Measurements from ENCODE around the gene TAF6. TPM values are rescaled to one million over a fixed set of nuclear protein-coding genes. Genes with fewer than 3 reads are reported as not detected.

The TAF6 gene
- total RNA-seq, 1 experiment from 2014 or later: 87.1 TPM

GRCh38 chr7:100158229-100159098, 39.3 kb upstream of the TAF6 start, which contains the start of gene TRAPPC14:
TSS of gene TRAPPC14 (minus strand) at chr7:100158723. CDS start at chr7:100158499, 224 bp downstream.
- no peaks in the 10 kb centered on the region; the same call in 1 of the 2 replicates for H3K4me1 ChIP-seq (ENCODE audit: insufficient read depth, low read length)
- no peak within 1 kb of the TSS for H4K5ac ChIP-seq (ENCODE audit: insufficient read length, low read depth, low read length)
- H3K9ac ChIP-seq (ENCODE audit: extremely low read depth, insufficient read length, low read length): peak within 1 kb of the TSS; percentile 68
- Mint-ChIP-seq H3K36me3 (ENCODE audit: insufficient read depth in 1 of 3, low read depth in 3 of 3) (peaks cover 16 to 36% (median 36%) of the 10 kb centered on the region in 3 experiments; a peak in 6 of 7 replicates), H3K4me3 (peak within 1 kb of the TSS; percentile 75 to 83), H3K27ac (peak within 1 kb of the TSS; percentile 59 to 92 (median 64); a peak in 4 of 7 replicates), H3K9me3 (no peaks in the 10 kb centered on the region), H3K27me3 (ENCODE audit: low read depth) (no peaks in the 10 kb centered on the region; the same call in 1 of the 2 replicates), H3K4me1 (peaks cover 16 to 32% of the 10 kb centered on the region in 2 experiments)
- H3K9me3 ChIP-seq (ENCODE audit: control insufficient read depth, low read depth, low read length): no peaks in the 10 kb centered on the region
- no peak within 1 kb of the TSS for H4K91ac ChIP-seq (ENCODE audit: insufficient read length, low read depth, low read length)
- H3K14ac ChIP-seq (ENCODE audit: insufficient read depth, low read length): peak within 1 kb of the TSS; percentile 46; the same call in 1 of the 2 replicates
- H3K4me2 ChIP-seq (ENCODE audit: insufficient read depth, insufficient read length, low read length): peak within 1 kb of the TSS; percentile 92
- no peak within 1 kb of the TSS for H3K23ac ChIP-seq (ENCODE audit: insufficient read length, low read depth, low read length)
- DNase-seq: peak; percentile 94
- H3K79me2 ChIP-seq (ENCODE audit: insufficient read depth, low read length): no peaks in the 10 kb centered on the region
- no peaks in the 10 kb centered on the region for H3K27me3 ChIP-seq (ENCODE audit: insufficient read depth, low read length)
- no peak within 1 kb of the TSS for H2AK5ac ChIP-seq (ENCODE audit: insufficient read length, low read length)
- no peak within 1 kb of the TSS for H2BK120ac ChIP-seq (ENCODE audit: low read depth, low read length, poor library complexity, severe bottlenecking)
- H2BK5ac ChIP-seq (ENCODE audit: insufficient read length, low read length): no peak within 1 kb of the TSS
- H2BK20ac ChIP-seq (ENCODE audit: low read depth, low read length, poor library complexity, severe bottlenecking): no peak within 1 kb of the TSS
- peaks cover 2% of the 10 kb centered on the region for H3K79me1 ChIP-seq (ENCODE audit: insufficient read depth, low read depth, low read length, poor library complexity, severe bottlenecking)
- TF ChIP-seq CTCF (conservative IDR thresholded peaks at IDR 0.05): no peak
- no peak within 1 kb of the TSS for H3K18ac ChIP-seq (ENCODE audit: insufficient read length, low read depth, low read length)
- no CpG with 5 or more reads among the region's 87 CpGs for WGBS (ENCODE audit: extremely low coverage, insufficient read length, low lambda C conversion rate)
- no peak within 1 kb of the TSS for H3K27ac ChIP-seq (ENCODE audit: insufficient read length, low read depth, low read length)
- no peak within 1 kb of the TSS for H3K56ac ChIP-seq (ENCODE audit: insufficient read length, low read depth, low read length)
- no peak within 1 kb of the TSS for H3T11ph ChIP-seq (ENCODE audit: low read length)
- no peak within 1 kb of the TSS for H2BK15ac ChIP-seq (ENCODE audit: low read depth, low read length)
- H3K4ac ChIP-seq (ENCODE audit: low read depth, low read length): no peak within 1 kb of the TSS
- H4K20me1 ChIP-seq (ENCODE audit: control insufficient read depth, insufficient read depth, insufficient read length): no peaks in the 10 kb centered on the region
- H2AFZ ChIP-seq (ENCODE audit: low read length): no peak within 1 kb of the TSS
- H3K23me2 ChIP-seq (ENCODE audit: insufficient read length, low read depth, low read length, poor library complexity, severe bottlenecking): peaks cover 10% of the 10 kb centered on the region
- no peak within 1 kb of the TSS for H4K8ac ChIP-seq (replicated peaks; ENCODE audit: insufficient read length, low read depth, low read length)
- H2BK12ac ChIP-seq (ENCODE audit: insufficient read length, low read depth, low read length): no peak within 1 kb of the TSS
